Stimulated activated CD8-positive, alpha-beta memory T cell treated with anti-CD3 and anti-CD28 coated beads, Interleukin-12 subunit alpha, Interleukin-12 subunit beta, amount 100 ng/mL, for 24 hours (primary cell): ENCODE data around the gene HYI.

Source experiments
- DNase-seq: peaks from one replicate; pipeline ENCODE4 v3.0.0-alpha.2; 2020; ENCODE audit errors: extremely low read depth

HYI gene

DNA sequence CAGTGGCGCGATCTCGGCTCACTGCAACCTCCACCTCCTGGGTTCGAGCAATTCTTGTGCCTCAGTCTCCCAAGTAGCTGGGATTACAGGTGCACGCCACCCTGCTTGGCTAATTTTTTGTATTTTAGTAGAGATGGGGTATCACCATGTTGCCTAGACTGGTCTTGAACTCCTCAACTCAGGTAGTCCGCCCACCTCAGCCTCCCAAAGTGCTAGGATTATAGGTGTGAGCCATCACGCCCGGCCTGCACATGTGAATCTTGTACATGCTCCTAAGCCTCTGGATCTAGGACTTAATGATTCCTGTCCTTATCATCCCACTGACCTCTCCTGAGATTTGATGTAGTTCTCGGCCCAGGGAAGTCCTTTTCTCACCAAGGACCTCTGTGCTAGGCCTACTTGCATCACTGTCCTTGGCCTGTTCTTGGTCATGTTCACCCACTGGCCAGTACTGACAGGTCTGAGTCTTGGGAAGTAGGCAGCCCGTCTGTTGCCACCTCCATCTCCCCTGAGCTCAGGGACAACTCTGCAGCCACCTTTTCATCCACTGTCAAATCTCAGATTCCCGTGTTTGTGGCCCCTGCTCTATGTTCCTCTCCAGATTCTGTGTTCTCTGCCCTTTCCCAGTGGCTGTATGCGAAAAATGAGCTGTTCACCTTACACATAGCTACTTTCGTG lies 9.4 kb downstream of the HYI start:
- no peak for DNase-seq

DNA sequence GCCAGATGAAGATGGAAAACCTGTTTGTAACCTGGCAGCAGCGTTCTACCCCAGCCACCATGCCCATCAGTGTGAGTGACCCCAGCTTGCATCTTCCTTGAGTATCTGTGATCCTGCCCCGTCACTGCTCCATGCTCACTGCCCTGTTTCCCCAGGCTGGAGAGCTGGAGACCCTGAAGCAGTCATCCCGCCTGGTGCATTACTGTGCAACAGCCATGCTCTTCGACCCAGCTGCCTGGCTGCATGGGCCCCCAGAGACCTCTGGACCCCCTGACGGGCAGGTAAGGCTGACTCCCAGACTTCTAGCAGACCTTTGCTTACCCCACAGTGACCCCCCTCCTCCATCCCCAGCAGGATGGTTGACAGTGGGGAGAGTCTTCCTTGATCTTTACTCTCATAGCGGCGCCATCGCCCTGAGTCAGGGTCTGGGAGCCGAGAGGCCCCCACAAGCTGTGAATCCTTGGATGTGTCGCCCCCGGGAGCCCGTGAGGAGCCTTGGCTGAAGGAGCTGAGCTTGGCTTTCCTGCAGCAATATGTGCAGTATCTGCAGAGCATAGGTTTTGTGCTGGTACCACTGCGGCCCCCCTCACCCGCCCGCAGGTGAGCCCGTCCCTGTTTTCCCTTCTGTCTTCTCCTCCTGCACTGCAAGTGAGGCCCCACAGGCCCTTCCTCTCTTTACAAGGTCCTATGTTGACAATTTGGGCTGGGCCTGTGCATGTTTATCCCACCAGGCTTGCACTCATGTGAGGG lies 10.4 kb downstream of the HYI start:
- no peak for DNase-seq

DNA sequence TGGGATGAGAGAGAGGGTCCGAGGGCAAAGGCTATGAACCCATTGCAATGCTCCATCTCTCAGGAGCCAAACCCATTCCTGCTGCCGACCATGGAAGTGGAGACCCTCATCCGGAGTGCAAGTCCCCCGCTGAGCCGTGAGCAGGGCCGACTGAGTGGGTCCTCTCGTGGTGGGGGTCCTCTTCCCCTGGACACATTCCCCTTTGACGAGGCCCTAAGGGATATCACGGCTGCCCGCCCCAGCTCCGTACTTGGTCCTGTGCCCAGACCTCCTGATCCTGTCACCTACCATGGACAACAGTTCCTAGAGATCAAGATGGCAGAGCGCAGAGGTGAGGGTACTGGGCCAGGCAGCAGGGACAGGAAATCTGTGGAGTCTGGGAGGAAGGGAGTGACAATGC lies 11.0 kb downstream of the HYI start:
- no peak for DNase-seq

DNA sequence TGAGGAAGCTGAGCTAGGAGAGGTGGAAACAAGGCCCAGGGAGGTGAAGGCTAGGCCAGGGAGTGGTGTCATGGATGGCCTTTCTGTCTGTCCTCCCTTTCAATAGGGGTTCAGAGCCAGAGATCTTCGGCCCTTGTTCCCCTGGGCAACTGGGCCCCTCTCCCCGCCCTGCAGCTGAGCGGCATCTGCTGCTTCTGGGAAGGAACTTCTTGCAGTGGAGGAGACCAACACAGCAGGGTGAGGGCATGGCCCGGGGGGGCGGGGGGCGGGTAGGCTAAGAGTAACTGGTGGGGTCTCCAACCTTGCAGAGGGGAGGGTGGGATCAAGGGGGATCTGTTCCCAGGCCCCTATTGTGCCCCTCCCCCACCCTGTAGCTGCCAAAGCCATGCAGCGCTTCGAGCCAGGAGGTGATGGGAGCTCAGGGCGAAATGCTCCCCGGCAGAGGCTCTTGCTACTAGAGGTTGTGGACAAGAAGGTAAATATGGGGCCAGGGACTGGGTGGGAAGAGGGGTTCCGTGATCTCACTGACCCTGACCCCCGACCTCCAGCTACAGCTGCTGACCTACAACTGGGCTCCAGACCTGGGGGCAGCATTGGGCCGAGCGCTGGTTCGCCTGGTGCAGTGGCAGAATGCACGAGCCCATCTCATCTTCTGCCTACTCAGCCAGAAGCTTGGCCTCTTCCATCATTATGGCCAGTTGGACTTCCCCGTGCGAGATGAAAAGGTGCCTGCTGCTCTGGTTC lies 11.7 kb downstream of the HYI start:
- DNase-seq: no peak

DNA sequence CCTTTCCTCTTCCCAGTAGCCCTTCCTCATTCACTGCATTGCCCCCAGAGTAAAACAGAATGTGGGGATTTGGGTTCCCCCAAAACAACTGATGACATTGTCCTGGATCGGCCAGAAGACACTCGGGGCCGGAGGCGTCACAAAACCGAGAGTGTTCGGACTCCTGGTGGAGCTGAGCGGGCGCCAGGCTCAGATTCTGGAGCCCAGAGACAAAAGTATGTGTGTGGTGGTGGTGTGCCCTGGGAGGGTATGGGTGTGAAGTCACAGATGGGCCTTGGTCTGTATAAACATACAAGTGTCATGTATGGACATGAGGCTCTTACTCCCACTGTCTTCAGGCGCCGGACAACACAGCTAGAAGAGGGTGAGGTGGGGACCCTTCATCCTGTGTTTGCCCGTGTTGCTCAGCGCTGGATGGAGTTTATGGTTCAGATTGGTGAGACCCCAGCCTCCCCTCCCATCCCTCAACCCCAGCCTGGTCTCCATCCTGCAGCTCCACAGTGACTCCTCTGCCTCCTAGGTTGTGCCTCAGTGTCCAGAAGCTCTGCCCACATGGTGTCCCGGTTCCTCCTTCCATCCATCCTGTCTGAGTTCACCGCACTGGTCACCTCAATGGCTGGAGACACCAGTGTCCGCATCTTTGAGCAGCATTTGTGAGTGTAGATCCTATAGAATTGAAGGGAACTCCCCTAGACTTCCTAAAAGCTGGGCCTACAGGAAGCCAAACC lies 12.4 kb downstream of the HYI start:
- DNase-seq: no peak

DNA sequence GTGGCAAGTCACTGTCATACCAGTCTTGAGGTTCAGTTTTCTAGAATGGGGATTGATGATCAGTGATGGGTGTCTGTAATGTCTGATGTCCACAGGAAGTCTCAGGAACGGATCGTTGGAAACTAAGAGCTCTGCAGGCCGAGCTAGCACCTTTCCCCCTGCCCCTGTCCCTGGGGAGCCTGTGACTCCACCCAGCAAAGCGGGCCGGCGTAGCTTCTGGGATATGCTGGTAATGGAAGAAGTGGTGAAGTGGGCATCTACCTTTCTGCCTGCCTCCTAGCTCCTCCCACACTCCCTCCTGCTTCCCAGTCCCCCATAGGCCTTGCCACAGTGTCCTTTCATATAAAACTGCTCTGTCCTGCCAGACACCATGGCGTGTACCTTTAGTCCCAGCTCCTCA lies 13.4 kb downstream of the HYI start:
- no peak for DNase-seq

DNA sequence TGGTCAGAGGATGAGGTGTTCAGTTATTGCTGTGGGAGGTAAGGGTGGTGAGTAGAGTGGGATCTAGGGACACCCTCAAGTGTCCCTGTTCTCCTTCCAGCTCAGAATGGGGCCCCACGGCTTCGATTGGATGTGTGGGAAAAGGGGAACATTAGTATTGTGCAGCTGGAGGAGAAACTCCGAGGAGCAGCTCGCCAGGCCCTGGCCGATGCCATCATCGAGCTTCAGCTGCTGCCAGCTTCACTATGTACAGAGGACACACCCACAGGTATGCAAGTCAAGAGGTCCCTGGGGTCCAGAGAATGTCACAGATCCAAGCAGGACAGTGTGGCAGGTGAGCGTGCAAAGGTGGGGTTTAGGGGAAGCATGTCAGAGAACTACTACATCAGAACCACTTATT lies 13.9 kb downstream of the HYI start:
- DNase-seq: no peak

DNA sequence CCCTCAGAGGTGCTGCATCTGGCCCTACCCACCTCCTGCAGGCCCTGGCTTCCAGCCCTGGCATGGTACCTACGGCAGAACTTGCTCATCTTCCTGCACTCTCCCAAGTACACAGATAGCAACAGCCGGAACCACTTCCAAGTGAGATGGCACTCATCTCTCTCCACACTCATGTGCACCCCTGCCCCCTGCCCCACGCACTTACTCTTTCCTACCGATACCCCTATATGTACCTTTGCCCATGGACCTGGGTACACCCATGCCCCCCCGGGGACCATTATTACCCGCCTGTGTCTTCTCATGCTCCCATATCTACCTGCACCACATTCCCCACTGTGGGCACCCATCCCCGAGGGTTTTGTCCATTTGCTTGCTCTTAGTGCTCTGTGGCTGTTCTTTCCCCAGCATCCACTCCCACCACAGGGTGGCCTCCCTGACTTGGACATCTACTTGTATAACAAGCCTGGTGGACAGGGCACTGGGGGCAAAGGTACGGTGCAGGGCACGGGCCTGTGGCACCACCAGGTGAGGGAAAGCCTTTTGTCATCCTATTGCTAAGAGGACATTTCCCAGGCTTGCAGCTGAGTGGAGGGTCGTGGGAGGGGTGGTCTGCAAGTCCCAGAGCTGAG lies 14.7 kb downstream of the HYI start:
- no peak for DNase-seq

DNA sequence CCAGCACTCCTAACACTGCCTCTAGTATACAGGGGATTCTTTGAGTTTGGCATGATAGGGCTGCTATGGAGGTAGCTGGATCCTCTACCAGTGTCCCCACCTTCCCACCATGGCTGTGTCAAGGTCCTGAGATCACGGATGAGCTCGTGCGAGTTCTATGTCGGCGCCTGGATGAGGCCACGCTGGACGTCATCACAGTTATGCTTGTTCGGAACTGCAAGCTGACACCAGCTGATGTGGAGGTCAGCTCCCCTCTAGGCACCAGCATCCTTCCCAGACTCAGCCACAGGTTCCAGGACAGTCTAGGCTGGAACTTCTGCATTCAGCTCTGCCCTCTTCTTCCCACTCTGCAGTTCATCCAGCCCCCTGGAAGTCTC lies 15.2 kb downstream of the HYI start:
- DNase-seq: no peak

DNA sequence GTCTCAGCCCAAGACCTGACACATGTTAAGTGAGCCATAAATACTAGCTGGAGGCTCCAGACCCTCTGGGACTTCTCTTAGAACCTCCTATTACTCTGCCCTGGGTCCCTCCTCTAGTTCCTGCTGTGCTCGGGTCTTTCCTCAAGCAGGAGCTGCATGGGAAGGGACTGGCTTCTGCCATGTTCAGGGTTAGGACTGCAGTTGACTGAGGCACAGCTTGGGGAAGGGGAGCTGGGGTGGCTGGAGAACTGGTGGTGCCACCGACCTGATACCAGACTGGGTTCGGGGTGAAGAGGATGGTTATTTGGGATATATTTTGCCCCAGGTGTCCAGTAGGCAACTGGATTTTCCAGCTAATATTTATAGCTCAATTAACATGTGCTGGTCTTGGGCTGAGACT lies 15.7 kb downstream of the HYI start:
- DNase-seq: no peak

DNA sequence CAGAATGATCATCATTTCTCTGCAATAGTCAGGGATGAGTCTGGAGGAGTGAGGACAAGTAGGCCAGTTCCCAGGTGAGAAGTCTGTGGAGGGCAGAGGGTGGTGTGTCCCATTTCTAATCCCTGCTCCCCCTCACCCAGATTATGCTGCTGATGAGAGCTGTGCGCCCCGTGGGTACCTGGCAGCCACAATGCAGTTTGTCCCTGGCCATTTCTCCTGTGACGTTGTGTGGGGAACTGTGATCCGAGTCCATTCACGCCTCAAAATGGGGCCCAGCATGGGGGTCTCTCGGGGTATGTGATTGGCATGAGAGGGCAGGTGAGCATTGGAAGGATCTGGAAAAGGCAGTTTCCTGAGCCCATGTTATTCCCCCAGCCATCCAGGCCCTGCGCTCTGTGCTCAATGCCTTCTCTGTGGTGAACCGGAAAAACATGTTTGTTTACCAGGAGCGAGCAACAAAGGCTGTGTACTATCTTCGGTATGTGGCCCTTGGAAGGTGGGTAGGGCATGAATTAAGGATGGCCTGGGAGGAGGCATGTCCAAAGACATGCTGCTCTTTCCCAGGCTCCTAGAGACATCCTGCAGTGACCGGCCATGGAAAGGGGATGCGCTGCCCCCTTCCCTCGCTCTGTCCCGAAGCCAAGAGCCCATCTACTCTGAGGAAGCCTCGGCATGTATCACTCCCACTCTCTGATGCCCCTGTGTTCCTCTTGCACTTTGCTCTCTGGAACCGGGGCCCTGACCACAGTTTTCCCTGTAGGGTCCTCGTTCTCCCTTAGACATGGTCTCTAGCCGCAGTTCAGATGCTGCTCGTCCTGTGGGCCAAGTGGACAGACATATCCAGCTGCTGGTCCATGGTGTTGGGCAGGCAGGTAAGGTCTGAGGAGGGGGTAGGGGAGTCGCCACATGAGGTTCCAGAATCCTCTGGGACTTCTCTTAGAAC lies 16.4 kb downstream of the HYI start:
- no peak for DNase-seq

DNA sequence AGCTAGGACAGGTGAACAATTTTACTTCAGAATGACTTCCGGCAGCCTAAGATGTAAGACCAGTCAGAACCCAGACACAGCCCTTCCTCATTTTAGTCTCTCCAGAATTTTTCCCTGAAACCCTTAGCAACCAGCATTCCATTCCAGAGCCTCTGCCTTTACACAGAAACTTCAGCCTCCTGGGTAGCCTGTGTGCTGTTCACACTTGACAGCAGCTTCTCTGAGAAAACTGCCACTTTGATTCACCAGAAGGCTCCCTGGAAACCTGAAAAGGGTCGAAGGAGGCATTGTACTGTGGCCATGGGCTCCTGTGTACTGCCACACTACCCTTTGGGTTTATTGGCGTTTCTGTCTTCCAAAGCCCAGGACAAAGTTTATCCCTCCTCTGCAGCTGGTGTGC lies 17.4 kb downstream of the HYI start:
- no peak for DNase-seq

DNA sequence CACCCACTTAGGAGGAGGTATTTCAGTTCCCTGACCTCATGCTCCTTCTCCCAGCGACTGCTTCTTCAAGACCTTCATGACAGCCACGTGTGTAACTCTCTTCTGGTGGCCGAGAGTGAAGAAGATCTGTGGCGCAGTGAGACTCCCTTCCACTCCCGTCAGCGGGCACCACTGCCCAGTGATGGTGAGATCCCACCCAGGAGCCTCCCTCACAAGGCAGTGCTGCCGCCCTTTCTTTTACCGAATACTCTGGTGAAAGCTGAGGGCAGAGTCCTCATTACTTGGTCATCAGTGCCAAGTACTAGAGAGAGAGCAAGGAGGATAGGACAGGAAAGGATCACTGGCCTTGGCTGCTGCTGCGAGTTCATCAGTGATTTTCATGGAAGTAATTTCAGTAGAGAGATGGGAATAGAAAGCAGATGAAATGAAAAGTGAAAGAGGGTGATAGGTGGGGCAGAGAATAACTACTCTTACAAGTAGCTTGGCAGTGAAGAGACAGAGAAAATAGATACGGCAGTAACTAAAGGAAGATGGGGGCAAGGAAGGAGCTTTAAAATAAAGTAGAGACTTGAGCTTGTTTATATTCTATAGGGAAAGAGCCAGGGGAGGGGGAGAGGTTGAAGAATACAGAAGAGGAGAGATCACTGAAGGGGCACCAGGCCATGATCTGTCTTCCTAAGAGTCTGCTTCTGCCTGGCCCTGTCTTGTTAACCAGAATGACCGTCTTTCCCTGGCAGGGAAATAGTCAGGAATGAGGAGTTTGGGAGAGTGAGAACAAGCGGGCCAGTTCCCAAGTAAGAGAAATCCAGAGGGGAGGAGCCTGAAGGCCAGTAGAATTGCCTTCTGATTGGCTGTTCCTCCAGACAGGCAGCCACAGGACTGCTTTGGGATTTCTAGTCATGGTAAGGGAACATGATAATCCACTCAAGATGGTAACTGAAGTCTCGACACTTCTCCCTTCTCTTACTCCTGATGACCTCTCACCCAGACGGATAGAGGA lies 18.3 kb downstream of the HYI start:
- no peak for DNase-seq

DNA sequence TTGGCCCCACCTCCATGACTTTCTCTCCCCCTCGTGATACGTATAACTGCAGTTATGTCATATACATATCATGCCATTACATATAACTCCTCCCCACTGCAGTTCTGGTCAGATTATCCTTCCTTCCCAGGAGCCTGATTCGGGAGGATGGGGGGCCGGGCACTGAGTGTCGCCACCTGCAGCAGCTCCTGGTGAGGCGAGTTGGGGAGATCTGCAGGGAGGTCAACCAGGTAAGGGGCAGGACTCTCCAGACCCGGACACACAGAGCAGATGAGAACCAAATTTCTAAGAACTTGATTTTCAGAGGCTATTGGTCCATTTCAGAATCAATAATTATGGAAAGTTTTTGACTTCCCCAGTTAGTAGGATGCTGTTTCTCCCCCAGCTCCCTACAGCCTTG lies 19.5 kb downstream of the HYI start:
- DNase-seq: no peak

DNA sequence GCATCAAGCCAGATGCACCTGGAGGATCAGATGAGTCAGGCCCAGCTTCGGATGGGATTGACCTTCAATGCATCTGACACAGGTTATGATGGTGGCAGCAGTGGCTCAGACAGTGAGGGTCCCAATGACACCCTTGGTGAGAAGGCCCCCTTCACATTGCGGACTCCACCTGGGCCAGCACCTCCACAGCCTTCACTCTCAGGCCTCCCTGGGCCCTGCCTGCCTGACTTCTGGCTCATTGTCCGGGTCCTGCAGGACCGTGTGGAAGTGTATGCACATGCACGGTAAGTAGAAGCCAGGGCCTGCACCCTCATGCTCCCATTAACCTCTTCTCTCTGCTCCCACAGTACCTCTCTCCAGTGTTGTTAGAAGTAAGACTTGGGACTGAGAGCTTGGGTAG lies 20.8 kb downstream of the HYI start:
- no peak for DNase-seq

DNA sequence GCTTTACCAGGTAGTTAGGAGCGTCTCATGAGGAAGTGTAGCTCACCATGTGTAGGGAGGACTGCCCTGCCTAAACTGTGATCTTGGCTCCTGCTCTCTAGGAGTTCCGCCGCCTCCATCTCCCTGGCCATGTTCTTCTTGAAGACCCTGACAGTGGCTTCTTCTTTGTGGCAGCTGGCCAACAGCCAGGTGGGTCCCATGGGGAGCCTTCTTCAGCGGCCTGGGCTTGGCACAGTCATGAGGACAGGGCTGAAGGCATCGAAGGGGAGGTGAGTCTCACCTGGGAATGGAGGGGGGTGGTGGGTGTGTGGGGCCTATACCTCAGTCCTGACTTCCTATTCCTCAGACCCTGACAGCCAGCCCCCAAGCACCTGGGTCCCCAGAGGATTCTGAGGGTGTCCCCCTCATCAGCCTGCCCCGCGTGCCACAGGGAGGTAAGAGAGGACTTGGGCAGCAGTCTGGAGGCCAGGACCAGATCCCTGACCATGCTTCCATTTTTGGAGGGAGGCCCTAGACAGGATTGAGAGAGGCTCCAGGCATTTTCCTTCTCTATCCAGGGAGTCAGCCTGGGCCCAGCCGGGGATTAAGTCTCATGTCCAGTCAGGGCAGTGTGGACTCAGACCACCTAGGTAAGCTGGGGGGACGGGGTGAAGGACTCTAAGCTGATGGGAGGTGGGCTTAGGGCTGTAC lies 21.4 kb downstream of the HYI start:
- no peak for DNase-seq

DNA sequence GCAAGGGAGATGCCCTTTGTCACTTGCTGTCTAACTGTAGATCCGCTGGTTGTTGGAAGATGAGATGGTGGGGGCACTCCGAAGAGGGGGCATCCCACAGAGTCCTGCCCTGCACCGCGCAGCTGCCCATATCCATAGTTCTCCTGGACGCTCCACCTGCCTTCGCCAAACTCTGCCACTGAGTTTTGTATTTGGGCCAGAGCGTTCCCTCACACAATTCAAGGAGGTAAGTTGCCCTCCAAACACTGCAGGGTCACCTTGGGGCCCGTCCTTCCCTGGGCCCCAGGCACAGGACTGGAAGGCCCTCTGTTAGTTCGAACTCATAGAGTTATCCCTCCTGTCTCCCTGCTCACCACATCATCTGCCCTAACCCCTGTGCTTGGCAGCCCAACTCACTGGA lies 22.1 kb downstream of the HYI start:
- DNase-seq: no peak

DNA sequence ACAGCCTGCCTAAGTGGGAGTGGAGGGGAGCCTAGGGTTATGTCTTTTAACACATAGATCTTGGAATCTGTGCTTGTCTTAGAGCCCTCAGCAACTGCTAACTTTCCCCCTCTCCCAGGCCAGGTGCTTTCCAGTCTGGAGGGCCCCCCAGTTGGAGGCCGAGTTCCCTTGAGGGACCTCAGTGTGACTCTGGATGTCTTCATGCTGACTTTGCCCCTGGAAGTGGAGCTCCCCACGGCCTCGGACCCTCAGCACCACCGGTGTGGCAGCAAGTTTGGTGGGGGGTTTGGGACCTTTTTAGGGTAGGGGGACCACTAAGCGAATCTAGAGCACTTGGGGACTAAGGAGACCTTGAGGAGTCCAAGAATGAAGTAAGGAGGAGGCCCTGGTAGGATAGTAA lies 22.9 kb downstream of the HYI start:
- DNase-seq: no peak

DNA sequence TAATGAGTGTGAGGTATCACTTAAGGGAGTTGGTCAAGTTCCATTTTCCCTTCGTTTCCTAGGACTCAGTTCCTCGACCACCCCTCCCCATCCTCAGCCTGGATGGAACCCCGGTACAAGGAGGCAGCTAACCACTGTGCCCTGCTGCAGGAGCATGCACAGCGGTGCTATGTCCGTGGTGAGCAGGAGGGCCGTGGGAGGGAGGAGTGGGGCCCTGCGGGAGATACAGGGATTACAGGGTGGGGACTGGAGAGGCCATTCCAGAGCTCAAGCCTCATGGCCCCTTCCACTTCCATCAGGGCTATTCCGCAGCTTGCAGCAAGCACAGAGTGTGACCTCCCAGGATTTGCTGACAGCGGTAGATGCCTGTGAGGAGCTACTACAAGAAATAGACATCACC lies 25.8 kb downstream of the HYI start:
- no peak for DNase-seq
